OCI-LY7 (cell line): ENCODE data around the gene PMS1. TPM values are rescaled to one million over a fixed set of nuclear protein-coding genes. Genes with fewer than 3 reads are reported as not detected.

ENCODE experiments used
- BruUV-seq: library from RNA; stranded (reverse); fragments of 400-500 nt; replicated peaks from 2 replicates; lab custom pipeline; 2021; lab: Mats Ljungman, UMichigan
- CTCF ChIA-PET: fragments of 300-600 bp; sonication (Branson Sonifier 250); formaldehyde crosslinking; loops from one replicate; lab custom pipeline; 2022; ENCODE audit warnings: antibody characterized with exemption; ENCODE audit not compliant: unreplicated experiment; lab: Charles Lee
- POLR2A ChIA-PET: fragments of 300-600 bp; sonication (Branson Sonifier 250); formaldehyde crosslinking; loops from one replicate; lab custom pipeline; 2022; ENCODE audit warnings: antibody characterized with exemption; lab: Charles Lee
- DNase-seq: peaks from one replicate; pipeline ENCODE4 v3.0.0-alpha.2; 2015; ENCODE audit warnings: low spot score
- H2AFZ ChIP-seq: fragments of 200-600 bp; sonication (generic), shearing (Covaris generic); 2 replicates; pipeline ENCODE4 v1.6.1; 2014; ENCODE audit warnings: mild to moderate bottlenecking, antibody characterized with exemption, low read length, moderate library complexity
- H3K27ac ChIP-seq: fragments of 200-600 bp; sonication (generic); 2 replicates; pipeline ENCODE4 v1.5.1; 2014; ENCODE audit warnings: mixed run types, low read depth, mild to moderate bottlenecking, moderate library complexity, low read length, inconsistent platforms; ENCODE audit not compliant: poor library complexity, severe bottlenecking
- H3K36me3 ChIP-seq: fragments of 200-600 bp; sonication (generic); 2 replicates; pipeline ENCODE4 v1.6.1; 2014; ENCODE audit warnings: mild to moderate bottlenecking, antibody characterized with exemption, low read length, moderate library complexity, mixed read lengths; ENCODE audit not compliant: insufficient read depth
- H3K4me1 ChIP-seq: fragments of 200-600 bp; sonication (generic); 2 replicates; pipeline ENCODE4 v1.5.1; 2014; ENCODE audit warnings: mild to moderate bottlenecking, low read length; ENCODE audit not compliant: insufficient read depth, poor library complexity, severe bottlenecking
- H3K4me2 ChIP-seq: fragments of 200-600 bp; sonication (generic); 2 replicates; pipeline ENCODE4 v1.6.1; 2014; ENCODE audit warnings: mild to moderate bottlenecking, low read length
- H3K4me3 ChIP-seq: fragments of 200-600 bp; sonication (generic); 2 replicates; pipeline ENCODE4 v1.5.1; 2014; ENCODE audit warnings: mild to moderate bottlenecking, low read depth, low read length; ENCODE audit not compliant: poor library complexity, severe bottlenecking
- H3K79me2 ChIP-seq: fragments of 200-600 bp; sonication (generic); 2 replicates; pipeline ENCODE4 v1.6.1; 2016; ENCODE audit warnings: low read depth, mild to moderate bottlenecking, low read length, moderate library complexity, mixed read lengths; ENCODE audit not compliant: insufficient read depth
- H3K9me2 ChIP-seq: fragments of 200-600 bp; sonication (generic); 2 replicates; pipeline ENCODE4 v1.6.1; 2016; ENCODE audit warnings: mild to moderate bottlenecking, low read length, mixed read lengths; ENCODE audit not compliant: insufficient read depth
- H3K9me3 ChIP-seq: fragments of 200-600 bp; sonication (generic); 2 replicates; pipeline ENCODE4 v1.6.1; 2014; ENCODE audit warnings: mild to moderate bottlenecking, mixed run types, low read length, mixed read lengths
- H4K20me1 ChIP-seq: fragments of 200-600 bp; sonication (generic); 2 replicates; pipeline ENCODE4 v1.6.1; 2014; ENCODE audit warnings: mild to moderate bottlenecking, antibody characterized with exemption, low read length, moderate library complexity, mixed read lengths; ENCODE audit not compliant: insufficient read depth
- EZH2phosphoT487 ChIP-seq: fragments of 200-600 bp; sonication (generic); IDR thresholded peaks from 2 replicates; pipeline ENCODE4 v1.6.1; 2018; ENCODE audit warnings: low read depth, borderline replicate concordance, mild to moderate bottlenecking, mixed run types, antibody characterized with exemption, low read length, moderate library complexity, mixed read lengths
- intact Hi-C: fragments of 100-400 bp; cut with micrococcal nuclease; formaldehyde crosslinking; loops from one replicate; pipeline ENCODE4 v1.10.0; 2022; ENCODE audit not compliant: unreplicated experiment
- total RNA-seq, 2 experiments: library from RNA; depleted of rRNA in 1 of 2; stranded (reverse); fragments of >200 nt in 1 of 2; shearing (Covaris generic) in 1 of 2; gene quantifications; 2 replicates each; pipeline ENCODE4 v1.2.3, GENCODE V29; 2014 to 2022
- TF ChIP-seq, protein P1 (sequence below): fragments of 200-600 bp; sonication (generic); conservative IDR thresholded peaks from 2 replicates; pipeline ENCODE4 v1.5.1; 2014; ENCODE audit warnings: mild to moderate bottlenecking, antibody characterized with exemption, low read length, moderate library complexity, mixed read lengths

PMS1 gene
- total RNA-seq, 2 experiments from 2014 or later: 31.2 to 72.2 TPM

DNA sequence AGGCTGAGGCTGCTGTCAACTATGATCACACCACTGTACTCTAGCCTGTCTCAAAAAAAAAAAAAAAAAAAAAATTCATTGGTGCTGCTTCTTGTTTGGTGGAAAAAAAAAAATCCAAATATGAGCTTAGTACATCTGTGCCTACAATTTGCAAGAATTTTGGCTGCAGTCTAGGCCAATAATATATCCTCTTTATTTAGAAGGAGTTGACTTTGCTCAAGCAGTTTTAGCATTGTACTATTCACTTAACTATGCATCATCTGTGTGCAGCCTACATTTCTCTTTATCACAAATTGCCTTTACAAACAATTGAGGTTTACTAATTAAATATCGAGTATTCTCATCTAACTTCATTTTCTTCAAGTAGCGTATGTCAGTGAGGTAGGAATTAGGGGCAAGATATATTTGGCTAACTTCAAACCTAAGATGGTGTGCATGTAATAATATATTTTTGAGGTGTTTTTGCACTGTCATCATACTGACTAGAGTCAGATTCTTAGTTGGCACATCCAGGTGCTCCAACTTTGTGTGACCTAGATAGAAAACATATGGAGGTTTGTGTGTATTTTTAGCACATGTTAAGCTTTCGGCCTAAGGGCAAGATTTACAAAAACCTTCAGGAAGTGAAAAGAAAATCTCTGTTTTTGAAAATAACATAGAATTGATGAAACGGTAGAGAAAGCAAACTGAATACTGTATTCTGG lies 51.8 kb downstream of the PMS1 start:
- Histone ChIP-seq H3K27ac (no peak overlapping the region), H4K20me1 (no peaks in the 10 kb centered on the region), H3K36me3 (peaks cover 27% of the 10 kb centered on the region), H3K4me1 (no peaks in the 10 kb centered on the region), H3K79me2 (no peaks in the 10 kb centered on the region), H2AFZ (no peak overlapping the region), H3K4me2 (no peak overlapping the region), H3K9me2 (no peaks in the 10 kb centered on the region), H3K4me3 (no peak overlapping the region), H3K9me3 (no peaks in the 10 kb centered on the region)
- TF ChIP-seq, protein P1, sequence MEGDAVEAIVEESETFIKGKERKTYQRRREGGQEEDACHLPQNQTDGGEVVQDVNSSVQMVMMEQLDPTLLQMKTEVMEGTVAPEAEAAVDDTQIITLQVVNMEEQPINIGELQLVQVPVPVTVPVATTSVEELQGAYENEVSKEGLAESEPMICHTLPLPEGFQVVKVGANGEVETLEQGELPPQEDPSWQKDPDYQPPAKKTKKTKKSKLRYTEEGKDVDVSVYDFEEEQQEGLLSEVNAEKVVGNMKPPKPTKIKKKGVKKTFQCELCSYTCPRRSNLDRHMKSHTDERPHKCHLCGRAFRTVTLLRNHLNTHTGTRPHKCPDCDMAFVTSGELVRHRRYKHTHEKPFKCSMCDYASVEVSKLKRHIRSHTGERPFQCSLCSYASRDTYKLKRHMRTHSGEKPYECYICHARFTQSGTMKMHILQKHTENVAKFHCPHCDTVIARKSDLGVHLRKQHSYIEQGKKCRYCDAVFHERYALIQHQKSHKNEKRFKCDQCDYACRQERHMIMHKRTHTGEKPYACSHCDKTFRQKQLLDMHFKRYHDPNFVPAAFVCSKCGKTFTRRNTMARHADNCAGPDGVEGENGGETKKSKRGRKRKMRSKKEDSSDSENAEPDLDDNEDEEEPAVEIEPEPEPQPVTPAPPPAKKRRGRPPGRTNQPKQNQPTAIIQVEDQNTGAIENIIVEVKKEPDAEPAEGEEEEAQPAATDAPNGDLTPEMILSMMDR: no peak
- BruUV-seq: no TSS peak
- intact Hi-C loops: no loop called here
- CTCF ChIA-PET: no interaction called here
- DNase-seq: no peak
- POLR2A ChIA-PET: interaction anchor here (0.6 to 1.2 kb wide), 8 partner anchors 9 to 1451 kb away, joined by 3 to 5 read pairs (median 3); partner anchors contain the start of gene OSGEPL1

DNA sequence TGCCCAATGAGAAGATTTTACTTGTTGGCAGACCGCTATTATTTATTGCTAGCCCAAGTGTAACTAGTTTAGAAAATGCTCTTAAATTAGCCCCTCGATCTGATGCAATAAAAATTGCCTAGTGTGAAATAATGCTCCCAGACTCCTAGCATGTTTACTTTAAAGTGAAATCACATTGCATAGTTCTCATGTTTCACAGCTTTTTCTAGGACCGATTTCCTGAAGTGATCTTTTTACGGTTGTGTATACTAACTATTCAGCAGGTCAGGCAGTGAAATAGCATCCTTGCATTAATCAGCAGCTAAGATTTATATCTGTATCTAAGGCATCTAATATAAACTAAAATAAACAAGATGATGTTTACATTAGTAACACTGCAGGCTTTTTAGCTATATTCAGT lies 52.4 kb downstream of the PMS1 start:
- no peaks in the 10 kb centered on the region for H3K79me2 ChIP-seq
- ChIA-PET CTCF (no interaction called here), POLR2A (interaction anchor here (0.7 to 1.4 kb wide), 7 partner anchors 8 to 112 kb away, joined by 3 to 5 read pairs (median 3); partner anchors contain the start of gene OSGEPL1)
- no peaks in the 10 kb centered on the region for H4K20me1 ChIP-seq
- no peak overlapping the region for H2AFZ ChIP-seq
- H3K36me3 ChIP-seq: peaks cover 33% of the 10 kb centered on the region
- TF ChIP-seq EZH2phosphoT487: no peak
- TF ChIP-seq, protein P1: no peak
- DNase-seq: no peak
- H3K4me1 ChIP-seq: no peaks in the 10 kb centered on the region
- no peak overlapping the region for H3K4me3 ChIP-seq
- no peak overlapping the region for H3K4me2 ChIP-seq
- H3K27ac ChIP-seq: no peak overlapping the region
- intact Hi-C loops: no loop called here
- BruUV-seq: no TSS peak
- H3K9me2 ChIP-seq: no peaks in the 10 kb centered on the region
- no peaks in the 10 kb centered on the region for H3K9me3 ChIP-seq

DNA sequence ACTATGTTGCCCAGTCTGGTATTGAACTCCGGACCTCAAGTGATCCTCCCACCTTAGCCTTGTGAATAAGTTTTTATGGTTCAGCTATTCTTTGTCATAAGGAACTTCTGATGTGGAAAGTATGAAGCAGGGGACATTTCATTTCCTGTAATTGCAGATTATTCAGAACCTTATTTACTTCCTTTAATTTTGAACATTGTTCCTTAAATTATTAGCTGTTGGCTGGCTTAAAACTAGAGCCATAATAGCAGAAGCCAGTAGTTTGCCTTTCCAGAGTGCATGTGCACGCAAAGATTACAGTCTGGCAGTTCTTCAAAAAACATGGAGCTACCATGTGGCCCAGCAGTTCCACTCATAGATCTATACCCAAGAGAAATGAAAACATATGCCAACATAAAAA lies 53.1 kb downstream of the PMS1 start:
- CTCF ChIA-PET: no interaction called here

More for the DNA sequence above, 53.1 kb downstream of the PMS1 start:
- H3K4me2 ChIP-seq: no peak overlapping the region
- intact Hi-C loops: no loop called here
- POLR2A ChIA-PET: interaction anchor here (0.6 to 1.4 kb wide), 6 partner anchors 9 to 113 kb away, joined by 3 to 7 read pairs (median 3); no protein-coding TSS in a partner anchor
- H2AFZ ChIP-seq: no peak overlapping the region
- H3K9me2 ChIP-seq: no peaks in the 10 kb centered on the region
- H4K20me1 ChIP-seq: no peaks in the 10 kb centered on the region
- BruUV-seq: no TSS peak
- no peaks in the 10 kb centered on the region for H3K9me3 ChIP-seq
- H3K4me3 ChIP-seq: no peak overlapping the region
- peaks cover 38% of the 10 kb centered on the region for H3K36me3 ChIP-seq
- no peak for DNase-seq
- TF ChIP-seq, protein P1: no peak
- no peak for TF ChIP-seq EZH2phosphoT487
- no peak overlapping the region for H3K27ac ChIP-seq
- no peaks in the 10 kb centered on the region for H3K79me2 ChIP-seq
- H3K4me1 ChIP-seq: no peaks in the 10 kb centered on the region
